Mucosa of descending colon (tissue), 3 donors: Measurements from ENCODE around the gene ZNF764. TPM values are rescaled to one million over a fixed set of nuclear protein-coding genes. Genes with fewer than 3 reads are reported as not detected.

Experiments
- ATAC-seq: fragments of 200-7000 bp; cut with Tn5 transposase; one replicate; pipeline ENCODE4 v1.9.1; 2020; ENCODE audit warnings: mild to moderate bottlenecking, moderate library complexity
- DNase-seq, 3 donors: peaks; one replicate each; pipeline ENCODE4 v3.0.0-alpha.2; 2020
- H3K36me3 ChIP-seq: fragments of 200-600 bp; one replicate; pipeline ENCODE4 v1.8.0; 2021; ENCODE audit warnings: low read depth, mild to moderate bottlenecking
- H3K4me1 ChIP-seq: fragments of 200-600 bp; one replicate; pipeline ENCODE4 v1.8.0; 2021; ENCODE audit warnings: low read depth, mild to moderate bottlenecking
- H3K4me3 ChIP-seq: fragments of 200-600 bp; one replicate; pipeline ENCODE4 v1.8.0; 2021; ENCODE audit warnings: mild to moderate bottlenecking
- H3K9me3 ChIP-seq: fragments of 200-600 bp; one replicate; pipeline ENCODE4 v1.8.0; 2021; ENCODE audit warnings: mild to moderate bottlenecking
- CTCF ChIP-seq: fragments of 200-600 bp; IDR thresholded peaks from one replicate; pipeline ENCODE4 v1.8.0; 2022; ENCODE audit warnings: antibody characterized with exemption, mild to moderate bottlenecking
- intact Hi-C, 2 donors: fragments of 100-400 bp; cut with DNase I in 1 of 2; cut with micrococcal nuclease in 1 of 2; formaldehyde crosslinking; loops; one replicate each; pipeline versions ENCODE4 v1.11.0 to v1.11.1; 2022; cut with DNase I, micrococcal nuclease
- total RNA-seq, 3 donors: library from RNA; stranded (reverse); fragmentation: NEBNext Ultra II Directional in 2 of 3; extraction: Animal tissue kit (Norgen Biotek cat#: 25700) in 2 of 3; gene quantifications; one replicate each; pipeline versions ENCODE4 v1.2.1 to v1.2.4, GENCODE V29; 2021 to 2023
- donor health status: DM: no; HTN: no; CAD: no; lungs with moderate emphysema.
- donor health status: DM: no; HTN: no; CAD: no.
- donor health status: DM: no; HTN: yes; CAD: no.

Gene ZNF764
- total RNA-seq, 3 donors from 2014 or later: 11.2 to 20.2 (median 12.7) TPM

GRCh38 chr16:30557707-30557956 is 542 bp downstream of the ZNF764 start:
- Histone ChIP-seq H3K9me3 (no peaks in the 10 kb centered on the region), H3K4me3 (peak overlapping the region; percentile 74), H3K4me1 (peaks cover 35% of the 10 kb centered on the region), H3K36me3 (peaks cover 4% of the 10 kb centered on the region)
- ATAC-seq: no peak
- no peak for TF ChIP-seq CTCF
- DNase-seq: peak in 1 of 3 donors; percentile 42
- intact Hi-C loops: no loop called here

GRCh38 chr16:30556125-30556473 is 2.1 kb downstream of the ZNF764 start:
- no peak for TF ChIP-seq CTCF
- H3K36me3 ChIP-seq: peaks cover 4% of the 10 kb centered on the region
- H3K4me3 ChIP-seq: no peak overlapping the region
- no peak for ATAC-seq
- H3K9me3 ChIP-seq: no peaks in the 10 kb centered on the region
- H3K4me1 ChIP-seq: peaks cover 28% of the 10 kb centered on the region
- intact Hi-C loops: no loop called here
- DNase-seq: peak in 1 of 3 donors; percentile 58

- ATAC-seq (no peak), DNase-seq (no peak)
- H3K36me3 ChIP-seq: peaks cover 4% of the 10 kb centered on the region
- no peaks in the 10 kb centered on the region for H3K9me3 ChIP-seq
- no peak overlapping the region for H3K4me3 ChIP-seq
- peaks cover 28% of the 10 kb centered on the region for H3K4me1 ChIP-seq
- TF ChIP-seq CTCF: no peak
- intact Hi-C loops: no loop called here
Observed at GRCh38 chr16:30555315-30556124, 2.7 kb downstream of the ZNF764 start.

GRCh38 chr16:30554557-30555314 is 3.4 kb downstream of the ZNF764 start:
- intact Hi-C loops: no loop called here
- DNase-seq: no peak
- ATAC-seq: no peak
- peaks cover 28% of the 10 kb centered on the region for H3K4me1 ChIP-seq
- no peak for TF ChIP-seq CTCF
- H3K4me3 ChIP-seq: no peak overlapping the region
- no peaks in the 10 kb centered on the region for H3K9me3 ChIP-seq
- H3K36me3 ChIP-seq: peaks cover 4% of the 10 kb centered on the region

- Histone ChIP-seq H3K4me1 (peaks cover 36% of the 10 kb centered on the region), H3K9me3 (no peaks in the 10 kb centered on the region), H3K4me3 (no peak overlapping the region), H3K36me3 (peaks cover 4% of the 10 kb centered on the region)
- no peak for DNase-seq
- no peak for ATAC-seq
- no peak for TF ChIP-seq CTCF
- intact Hi-C loops: no loop called here
Observed at GRCh38 chr16:30553393-30553899, 4.7 kb downstream of the ZNF764 start.
